Liver (tissue), 9 donors: Measurements from ENCODE around the gene TNS3. TPM values are rescaled to one million over a fixed set of nuclear protein-coding genes. Genes with fewer than 3 reads are reported as not detected.

Experiments used
- DNase-seq: peaks from one replicate; pipeline ENCODE4 v3.0.0-alpha.2; 2017; ENCODE audit warnings: low spot score
- H3K27ac ChIP-seq, 2 donors: one replicate each; pipeline ENCODE4 v1.7.0; 2013; ENCODE audit warnings: inconsistent platforms in 2 of 2, low read length in 2 of 2, control low read depth in 1 of 2, low read depth in 1 of 2, mild to moderate bottlenecking in 1 of 2
- H3K27me3 ChIP-seq, 4 donors: one replicate each; pipeline versions ENCODE4 v1.6.1 to v1.7.0; 2013; ENCODE audit warnings: low read length in 3 of 4, inconsistent platforms in 1 of 4, mild to moderate bottlenecking in 1 of 4, moderate library complexity in 1 of 4; ENCODE audit not compliant: control insufficient read depth in 4 of 4, insufficient read depth in 4 of 4
- H3K36me3 ChIP-seq, 4 donors: one replicate each; pipeline versions ENCODE4 v1.6.1 to v1.7.0; 2013; ENCODE audit warnings: low read length in 3 of 4, mild to moderate bottlenecking in 3 of 4, low read depth in 1 of 4, moderate library complexity in 1 of 4; ENCODE audit not compliant: control insufficient read depth in 4 of 4, insufficient read depth in 3 of 4
- H3K4me1 ChIP-seq, 4 donors: one replicate each; pipeline versions ENCODE4 v1.6.1 to v1.7.0; 2013; ENCODE audit warnings: low read length in 3 of 4, mild to moderate bottlenecking in 3 of 4, moderate library complexity in 1 of 4; ENCODE audit not compliant: control insufficient read depth in 4 of 4, insufficient read depth in 4 of 4
- H3K4me3 ChIP-seq, 3 donors: one replicate each; pipeline versions ENCODE4 v1.6.1 to v1.7.0; 2013; ENCODE audit warnings: low read length in 3 of 3, control low read depth in 1 of 3, low read depth in 1 of 3, mild to moderate bottlenecking in 1 of 3
- H3K9ac ChIP-seq, 2 donors: one replicate each; pipeline ENCODE4 v1.7.0; 2013; ENCODE audit warnings: low read length in 2 of 2, mild to moderate bottlenecking in 2 of 2, moderate library complexity in 2 of 2, control low read depth in 1 of 2, low read depth in 1 of 2
- H3K9me3 ChIP-seq, 4 donors: one replicate each; pipeline versions ENCODE4 v1.6.1 to v1.7.0; 2013; ENCODE audit warnings: low read length in 3 of 4; ENCODE audit not compliant: control insufficient read depth in 4 of 4
- ATF3 ChIP-seq: IDR thresholded peaks from 2 replicates; pipeline ENCODE4 v1.6.1; 2016; ENCODE audit warnings: antibody characterized with exemption
- FOXA1 ChIP-seq: IDR thresholded peaks from 2 replicates; pipeline ENCODE4 v1.6.1; 2016; ENCODE audit warnings: antibody characterized with exemption
- FOXA2 ChIP-seq: IDR thresholded peaks from 2 replicates; pipeline ENCODE4 v1.6.1; 2016; ENCODE audit warnings: antibody characterized with exemption
- GABPA ChIP-seq, 2 donors: IDR thresholded peaks in 1 of 2; conservative IDR thresholded peaks in 1 of 2; 2 replicates each; pipeline ENCODE4 v1.6.1; 2016; ENCODE audit warnings: antibody characterized with exemption in 2 of 2, mild to moderate bottlenecking in 1 of 2, moderate library complexity in 1 of 2
- HNF4A ChIP-seq, 2 donors: conservative IDR thresholded peaks; 2 replicates each; pipeline ENCODE4 v1.6.1; 2016; ENCODE audit warnings: antibody characterized with exemption in 2 of 2, mild to moderate bottlenecking in 2 of 2
- HNF4G ChIP-seq: IDR thresholded peaks from 2 replicates; pipeline ENCODE4 v1.6.1; 2016; ENCODE audit warnings: antibody characterized with exemption
- JUND ChIP-seq, 2 donors: IDR thresholded peaks; 2 replicates each; pipeline ENCODE4 v1.6.1; 2016; ENCODE audit warnings: antibody characterized with exemption in 2 of 2
- RAD21 ChIP-seq, 2 donors: IDR thresholded peaks; 2 replicates each; pipeline ENCODE4 v1.6.1; 2016; ENCODE audit warnings: antibody characterized with exemption in 2 of 2, mild to moderate bottlenecking in 2 of 2
- RXRA ChIP-seq, 2 donors: IDR thresholded peaks; 2 replicates each; pipeline ENCODE4 v1.6.1; 2017 to 2018; ENCODE audit warnings: antibody characterized with exemption in 2 of 2, mild to moderate bottlenecking in 1 of 2
- SP1 ChIP-seq: IDR thresholded peaks from 2 replicates; pipeline ENCODE4 v1.6.1; 2018; ENCODE audit warnings: antibody characterized with exemption, mild to moderate bottlenecking
- TAF1 ChIP-seq: conservative IDR thresholded peaks from 2 replicates; pipeline ENCODE4 v1.6.1; 2016; ENCODE audit warnings: antibody characterized with exemption, mild to moderate bottlenecking
- YY1 ChIP-seq: IDR thresholded peaks from 2 replicates; pipeline ENCODE4 v1.6.1; 2016; ENCODE audit warnings: antibody characterized with exemption, mild to moderate bottlenecking
- ZBTB33 ChIP-seq: IDR thresholded peaks from 2 replicates; pipeline ENCODE4 v1.6.1; 2016; ENCODE audit warnings: antibody characterized with exemption
- WGBS: extraction: QIAGEN DNeasy Blood & Tissue Kit; methylation state at CpG from one replicate; pipeline ENCODE4 v1.1.7; 2013; 5-methylcytosine and 5-hydroxymethylcytosine counted together
- polyA plus RNA-seq, 2 donors: library from polyadenylated mRNA; stranded (reverse) in 1 of 2; unstranded in 1 of 2; fragments of 200-250 nt in 1 of 2; fragments of >200 nt in 1 of 2; fragmentation: Nextera tagmentation in 1 of 2; extraction: Ambion mirVana in 1 of 2; gene quantifications; one replicate each; pipeline versions ENCODE4 v1.2.1 to v1.2.3, GENCODE V29; 2013 to 2015
- total RNA-seq, 2 donors: library from RNA; depleted of rRNA; stranded (reverse); fragments of >200 nt; gene quantifications; one replicate each; pipeline ENCODE4 v1.2.3, GENCODE V29; 2014
- donor health status: healthy.
- donor health status: healthy.
- donor health status: healthy.
- donor health status: healthy.
- donor health status: healthy.

Gene TNS3
- total and polyA plus RNA-seq, 4 donors: 16.8 to 100 (median 29.5) TPM

DNA sequence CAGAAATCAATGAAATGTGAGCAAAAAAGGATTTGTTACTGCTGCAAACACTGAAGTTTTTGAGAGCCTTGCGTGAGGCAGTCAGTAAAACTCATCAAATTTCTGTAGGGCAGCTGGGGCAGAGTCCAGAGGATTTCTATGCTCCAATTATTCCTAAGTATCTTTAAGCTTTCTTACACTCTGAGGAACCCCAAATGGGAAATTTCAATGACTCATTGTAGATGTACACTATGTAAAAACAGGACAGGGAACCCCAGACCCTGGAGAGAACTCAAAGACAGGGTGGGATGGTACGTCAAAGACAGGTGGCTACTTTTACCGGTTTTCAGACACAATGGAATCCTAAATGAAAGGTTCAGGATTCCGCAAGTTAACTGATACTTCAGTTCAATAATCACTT lies 120.2 kb downstream of the TNS3 start:
- no peak overlapping the region for H3K9ac ChIP-seq

GRCh38 chr7:47461161-47461560 lies 120.8 kb downstream of the TNS3 start:
- Histone ChIP-seq H3K4me3 (no peak overlapping the region), H3K27me3 (no peaks in the 10 kb centered on the region), H3K27ac (peak overlapping the region; percentile 26 to 48), H3K9me3 (no peaks in the 10 kb centered on the region), H3K4me1 (peaks cover 24 to 56% (median 45%) of the 10 kb centered on the region in 4 donors), H3K36me3 (peaks cover 0 to 13% (median 7%) of the 10 kb centered on the region in 4 donors), H3K9ac (no peak overlapping the region)
- WGBS: 54% methylated on average over 4 of the region's 4 CpGs
- TF ChIP-seq HNF4G (no peak), SP1 (no peak), YY1 (no peak), FOXA2 (no peak), RAD21 (IDR thresholded peaks at IDR 0.05) (peak in 1 of 2 donors; percentile 13)
- DNase-seq: no peak

More for the DNA sequence above, 120.2 kb downstream of the TNS3 start:
- TF ChIP-seq ZBTB33 (no peak), TAF1 (no peak), RAD21 (IDR thresholded peaks at IDR 0.05) (no peak), HNF4G (no peak), HNF4A (conservative IDR thresholded peaks at IDR 0.05) (no peak), FOXA2 (no peak), GABPA (IDR thresholded peaks at IDR 0.05 in 1 of 2, conservative IDR thresholded peaks at IDR 0.05 in 1 of 2) (no peak), JUND (IDR thresholded peaks at IDR 0.05) (no peak), ATF3 (no peak), SP1 (no peak)
- Histone ChIP-seq H3K27ac (peak overlapping the region in 1 of 2 donors; percentile 48), H3K27me3 (no peaks in the 10 kb centered on the region), H3K4me3 (no peak overlapping the region), H3K4me1 (peaks cover 20 to 50% (median 40%) of the 10 kb centered on the region in 4 donors), H3K9me3 (no peaks in the 10 kb centered on the region), H3K36me3 (peaks cover 0 to 13% (median 7%) of the 10 kb centered on the region in 4 donors)
- WGBS: 92% methylated on average over 4 of the region's 4 CpGs
- DNase-seq: no peak

DNA sequence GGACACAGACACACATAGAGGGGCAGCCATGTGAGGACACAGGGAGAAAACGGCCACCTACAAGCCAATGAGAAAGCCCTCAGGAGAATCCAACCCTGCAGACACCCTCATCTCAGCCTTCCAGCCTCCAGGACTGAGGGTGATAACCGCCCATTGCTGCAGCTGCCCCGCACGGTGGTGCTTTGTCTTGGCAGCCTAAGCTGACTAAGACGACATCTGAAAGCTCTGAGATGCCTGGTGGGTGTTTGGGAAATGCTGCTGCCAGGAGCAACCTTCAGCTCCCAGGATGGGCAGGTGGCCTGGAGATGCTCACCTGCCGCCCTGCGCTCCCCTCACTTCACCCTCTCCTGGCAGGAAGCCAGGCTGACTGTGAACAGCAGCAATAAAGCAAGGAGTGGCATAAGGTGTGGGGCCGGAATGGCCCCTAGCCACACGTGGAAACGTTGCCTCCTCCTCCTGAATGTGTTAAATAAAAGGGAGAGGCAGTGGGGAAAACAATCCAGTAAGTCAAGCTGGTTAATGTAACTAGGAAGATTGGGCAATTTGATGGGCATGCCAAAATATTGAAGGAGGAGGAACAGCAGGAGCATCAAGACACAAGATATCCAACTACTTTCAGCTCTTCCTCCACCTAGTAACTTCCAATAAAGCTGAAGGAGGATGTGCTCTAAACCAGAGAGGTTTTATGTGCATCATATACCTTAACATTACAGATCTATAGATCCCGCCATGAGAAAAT lies 121.5 kb downstream of the TNS3 start:
- no peak overlapping the region for H3K4me3 ChIP-seq
- WGBS: 67% methylated on average over 11 of the region's 11 CpGs
- DNase-seq: no peak
- TF ChIP-seq RXRA (IDR thresholded peaks at IDR 0.05) (peak in 1 of 2 donors; percentile 25), FOXA1 (no peak), HNF4A (conservative IDR thresholded peaks at IDR 0.05) (peak in 1 of 2 donors; percentile 11)
- H3K27me3 ChIP-seq: no peaks in the 10 kb centered on the region
- no peaks in the 10 kb centered on the region for H3K9me3 ChIP-seq
- H3K27ac ChIP-seq: peak overlapping the region; percentile 26 to 48
- H3K36me3 ChIP-seq: peaks cover 0 to 13% (median 6%) of the 10 kb centered on the region in 4 donors
- peaks cover 28 to 62% (median 51%) of the 10 kb centered on the region in 4 donors for H3K4me1 ChIP-seq
- H3K9ac ChIP-seq: no peak overlapping the region
